ENCODE data around the gene LCNL1.
"Not testable (repeated sequence)": the region's sequence is repeated elsewhere in the genome, so short reads cannot be mapped to it uniquely, and the experiment has no call there.

The LCNL1 gene

DNA sequence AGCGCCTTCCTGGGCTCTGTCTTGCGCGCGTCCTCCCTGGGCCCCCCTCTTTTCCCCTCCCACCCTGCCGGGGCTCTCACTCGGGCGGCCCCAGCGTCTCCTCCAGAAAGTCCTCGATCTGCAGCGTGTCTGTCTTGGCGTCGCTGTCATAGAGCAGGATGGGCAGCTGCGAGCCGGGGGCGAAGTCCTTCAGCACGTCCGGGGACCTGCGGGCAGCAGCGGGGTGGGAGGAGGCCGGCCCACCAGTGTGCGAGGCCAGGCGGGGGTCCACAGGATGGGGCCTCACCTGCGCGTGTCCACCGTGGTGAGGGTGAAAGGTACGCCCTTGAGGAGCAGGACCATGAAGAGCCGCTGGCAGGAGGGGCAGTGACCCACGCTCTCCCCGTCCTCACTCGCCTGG lies 12.6 kb downstream of the LCNL1 start:
- DNase-seq, result no peak

DNA sequence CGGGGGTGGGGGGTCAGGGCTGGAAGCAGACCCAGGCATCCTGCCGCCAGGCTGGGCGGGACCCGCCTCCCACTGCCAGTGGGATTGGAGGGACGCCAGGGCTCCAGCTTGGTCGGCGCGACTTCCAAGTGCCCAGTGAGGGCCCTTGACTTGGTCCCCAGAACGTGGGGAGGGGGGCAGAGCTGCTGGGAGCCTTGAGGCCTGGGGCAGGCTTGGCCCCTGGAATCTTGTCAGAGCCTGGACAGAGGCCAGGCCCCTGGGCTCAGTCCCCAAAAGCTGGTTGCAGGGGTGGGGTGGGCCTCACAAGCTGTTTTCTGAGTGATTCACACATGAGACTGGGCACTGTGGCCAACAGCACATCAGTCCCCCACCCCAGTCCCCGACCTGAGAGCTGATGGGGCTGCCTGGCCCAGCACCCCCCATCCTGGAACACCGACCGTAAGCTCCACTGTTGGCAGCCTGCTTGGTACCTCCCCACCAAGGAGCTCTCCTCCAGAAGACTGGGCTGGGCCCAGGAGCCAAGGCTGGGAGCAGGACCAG lies 13.0 kb downstream of the LCNL1 start:
- DNase-seq, result no peak

DNA sequence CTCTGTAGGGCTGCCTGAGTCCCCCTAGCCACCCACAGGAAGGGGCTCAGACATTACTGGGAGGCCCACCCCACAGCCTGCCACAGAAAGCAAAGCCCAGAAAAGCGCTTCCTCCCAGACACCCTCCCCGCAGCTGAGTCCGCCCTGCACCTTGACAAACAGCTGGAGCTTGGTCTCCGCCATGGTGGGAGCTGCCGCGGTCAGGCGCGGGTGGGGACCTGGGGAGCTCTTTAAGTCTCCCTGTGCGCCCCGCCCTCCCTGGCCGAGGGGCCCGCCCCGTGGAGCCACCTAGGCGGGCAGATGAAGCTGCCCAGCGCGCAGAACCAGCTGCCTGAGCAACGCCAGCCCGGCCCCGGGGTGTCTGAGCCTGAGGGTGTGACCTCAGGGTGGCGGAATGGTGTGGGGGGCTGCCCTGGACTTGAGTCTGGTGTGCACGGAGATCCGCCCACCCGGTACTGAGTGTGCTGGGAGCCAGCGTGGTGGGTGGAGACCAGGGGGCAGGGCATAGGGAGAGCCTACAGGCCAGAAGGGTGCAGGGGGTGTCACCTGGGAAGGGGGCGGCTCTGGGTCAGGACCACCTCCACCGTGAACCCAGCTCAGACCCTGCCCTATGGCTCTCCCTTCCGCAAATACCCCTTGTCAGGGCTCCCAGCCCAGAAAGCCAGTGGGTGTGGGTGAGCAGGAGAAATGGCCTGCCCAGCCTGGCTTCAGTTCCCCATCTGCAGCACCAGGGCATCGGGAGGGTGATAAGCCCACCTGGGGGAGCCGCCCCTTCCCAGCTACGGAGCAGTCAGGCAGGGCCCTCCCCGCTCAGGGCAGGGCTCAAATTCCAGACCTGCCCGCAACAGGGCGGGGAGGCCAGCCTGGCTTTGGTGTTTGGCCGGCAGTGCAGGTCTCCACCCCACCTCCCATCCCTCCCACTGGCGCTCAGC lies 13.8 kb downstream of the LCNL1 start, which contains the start of gene CLIC3:
TSS of gene CLIC3 (minus strand) at position 208 of the 932 bp plus-strand sequence. CDS start at position 183, 25 bp downstream.
- DNase-seq, result no peak

DNA sequence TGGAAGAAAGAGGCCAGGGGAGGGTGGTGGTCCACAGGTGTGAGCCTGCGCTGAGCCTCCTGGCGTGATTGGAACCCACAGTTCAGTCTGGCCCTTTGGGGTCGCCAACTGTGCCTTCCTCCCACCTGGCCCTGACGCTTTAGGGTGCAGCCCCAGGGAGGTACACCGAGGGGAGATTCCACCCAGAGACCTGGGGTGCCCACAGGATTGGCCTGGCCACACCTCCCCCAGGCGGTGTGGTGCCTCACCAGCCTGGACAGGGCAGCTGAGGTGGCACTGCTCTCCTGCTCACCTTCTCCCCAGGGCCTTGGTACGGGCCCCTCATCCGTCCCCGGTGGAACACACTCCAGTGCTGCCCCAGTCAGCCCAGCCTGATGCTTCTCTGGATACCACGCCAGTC lies 14.6 kb downstream of the LCNL1 start:
- DNase-seq, result no peak

DNA sequence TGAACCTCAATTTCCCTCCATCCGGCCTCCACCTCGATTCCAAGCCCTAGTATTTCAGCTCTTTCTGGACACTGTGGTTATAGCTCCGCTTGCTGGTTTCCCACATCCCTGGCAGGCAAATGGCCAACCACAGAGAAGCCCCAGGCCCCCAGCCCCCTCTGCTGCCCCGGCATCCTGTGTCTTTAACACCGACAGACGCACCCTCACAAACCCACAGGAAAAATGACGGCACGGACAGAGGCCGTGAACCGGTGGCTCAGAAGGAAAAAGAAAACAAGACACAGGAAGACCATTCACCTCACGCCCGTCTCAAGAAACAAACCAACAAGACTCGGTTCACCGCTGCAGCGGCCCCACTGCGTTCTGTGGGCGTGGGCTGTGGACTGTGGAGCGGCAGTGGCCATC lies 15.0 kb downstream of the LCNL1 start:
- no peak for DNase-seq

DNA sequence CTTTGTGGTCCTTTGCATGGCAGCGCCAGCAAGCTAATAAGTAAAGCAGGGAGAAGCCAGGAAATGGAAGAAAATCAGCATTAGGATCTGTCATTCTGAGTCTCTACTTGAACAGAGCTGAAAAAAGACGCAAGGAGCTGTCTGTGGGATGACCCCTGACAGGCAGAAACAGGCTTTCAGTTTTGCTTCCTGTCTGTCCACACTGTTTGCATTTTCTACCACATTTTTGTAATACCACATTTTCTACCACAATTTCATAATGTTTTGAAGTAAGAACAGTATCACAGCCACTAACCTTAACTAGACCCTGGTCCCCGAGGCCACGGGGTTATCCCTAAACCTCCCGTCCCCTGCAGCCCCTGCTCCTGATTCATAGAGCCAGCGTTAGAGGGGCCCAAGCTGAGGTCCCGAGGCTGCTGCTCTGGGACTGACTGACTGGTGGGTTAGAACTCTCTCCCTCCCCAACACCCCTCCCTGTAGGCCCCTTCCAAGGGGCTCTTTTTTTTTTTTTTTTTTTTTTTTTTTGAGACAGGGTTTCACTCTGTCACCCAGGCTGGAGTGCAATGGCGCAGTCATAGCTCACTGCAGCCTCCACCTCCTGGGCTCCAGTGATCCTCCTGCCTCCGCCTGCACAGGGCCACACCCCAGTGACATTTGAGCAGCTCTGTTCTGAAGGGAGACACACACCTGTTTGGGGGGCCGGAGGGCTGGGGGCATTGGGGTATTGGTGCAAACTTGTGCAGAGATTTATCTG lies 17.6 kb downstream of the LCNL1 start:
- DNase-seq, result no peak

DNA sequence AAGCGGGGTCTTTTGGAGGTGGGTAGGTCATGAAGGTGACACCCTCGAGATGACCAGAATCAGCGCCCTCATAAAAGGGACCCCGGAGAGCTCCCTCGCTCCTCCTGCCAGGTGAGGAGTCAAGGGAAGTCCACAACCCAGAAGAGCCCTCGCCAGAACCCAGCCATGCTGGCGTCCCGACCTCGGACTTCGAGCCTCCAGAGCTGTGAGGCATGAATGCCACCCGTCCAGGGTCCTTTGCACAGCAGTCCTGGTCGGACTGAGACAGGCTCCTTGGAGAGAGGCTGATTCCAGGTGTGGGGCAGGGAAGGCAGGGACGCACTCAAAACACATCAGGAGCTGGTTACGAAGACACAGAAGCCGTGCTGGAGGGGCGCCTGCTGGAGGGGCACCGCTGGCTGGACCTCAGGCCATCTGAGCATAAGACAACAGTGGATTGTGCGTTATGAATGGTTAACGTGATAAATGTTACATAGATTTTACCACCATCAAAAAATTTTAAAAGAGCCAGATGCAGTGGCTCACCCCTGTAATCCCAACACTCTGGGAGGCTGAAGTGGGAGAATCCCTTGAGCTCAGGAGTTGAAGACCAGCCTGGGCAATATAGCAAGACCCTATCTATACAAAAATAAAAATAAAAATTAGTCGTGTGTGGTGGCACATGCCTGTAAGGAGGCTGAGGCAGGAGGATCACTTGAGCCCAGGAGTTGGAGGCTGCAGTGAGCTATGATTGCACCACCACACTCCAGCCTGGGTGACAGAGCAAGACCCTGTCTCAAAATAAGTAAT lies 19.3 kb downstream of the LCNL1 start:
- no peak for DNase-seq

DNA sequence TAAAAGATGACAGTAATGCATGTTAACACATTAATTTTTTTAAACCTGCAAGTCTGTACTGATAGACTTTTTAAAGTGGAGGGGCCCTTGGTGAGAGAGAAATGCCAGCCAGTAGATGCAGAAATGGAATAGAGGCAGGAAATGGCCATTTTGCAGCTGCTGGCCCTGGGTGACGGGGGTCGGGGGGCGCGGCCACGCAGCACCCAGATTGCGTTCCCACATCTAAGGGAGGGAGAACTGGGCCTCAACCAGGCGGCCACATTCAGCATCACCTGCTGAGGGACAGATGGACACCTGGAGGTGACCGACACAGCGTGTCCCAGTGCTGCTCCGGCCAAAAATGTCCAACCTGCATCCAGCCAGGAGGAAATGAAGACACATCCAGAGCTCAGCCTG lies 19.9 kb downstream of the LCNL1 start:
- DNase-seq, result no peak

DNA sequence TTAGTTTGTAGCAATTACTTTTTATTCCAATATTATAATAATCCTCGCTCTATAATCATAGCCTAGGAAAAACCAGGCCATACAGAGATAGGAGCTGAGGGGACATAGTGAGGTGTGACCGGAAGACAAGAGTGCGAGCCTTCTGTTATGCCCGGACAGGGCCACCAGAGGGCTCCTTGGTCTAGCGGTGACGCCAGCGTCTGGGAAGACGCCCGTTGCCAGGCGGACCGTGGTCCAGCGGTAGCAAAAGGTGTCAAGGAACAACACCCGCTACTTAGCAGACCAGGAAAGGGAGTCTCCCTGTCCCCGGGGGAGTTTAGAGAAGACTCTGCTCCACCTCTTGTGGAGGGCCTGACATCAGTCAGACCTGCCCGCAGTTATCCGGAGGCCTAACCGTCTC lies 21.5 kb downstream of the LCNL1 start:
- DNase-seq, result not testable (repeated sequence)

DNA sequence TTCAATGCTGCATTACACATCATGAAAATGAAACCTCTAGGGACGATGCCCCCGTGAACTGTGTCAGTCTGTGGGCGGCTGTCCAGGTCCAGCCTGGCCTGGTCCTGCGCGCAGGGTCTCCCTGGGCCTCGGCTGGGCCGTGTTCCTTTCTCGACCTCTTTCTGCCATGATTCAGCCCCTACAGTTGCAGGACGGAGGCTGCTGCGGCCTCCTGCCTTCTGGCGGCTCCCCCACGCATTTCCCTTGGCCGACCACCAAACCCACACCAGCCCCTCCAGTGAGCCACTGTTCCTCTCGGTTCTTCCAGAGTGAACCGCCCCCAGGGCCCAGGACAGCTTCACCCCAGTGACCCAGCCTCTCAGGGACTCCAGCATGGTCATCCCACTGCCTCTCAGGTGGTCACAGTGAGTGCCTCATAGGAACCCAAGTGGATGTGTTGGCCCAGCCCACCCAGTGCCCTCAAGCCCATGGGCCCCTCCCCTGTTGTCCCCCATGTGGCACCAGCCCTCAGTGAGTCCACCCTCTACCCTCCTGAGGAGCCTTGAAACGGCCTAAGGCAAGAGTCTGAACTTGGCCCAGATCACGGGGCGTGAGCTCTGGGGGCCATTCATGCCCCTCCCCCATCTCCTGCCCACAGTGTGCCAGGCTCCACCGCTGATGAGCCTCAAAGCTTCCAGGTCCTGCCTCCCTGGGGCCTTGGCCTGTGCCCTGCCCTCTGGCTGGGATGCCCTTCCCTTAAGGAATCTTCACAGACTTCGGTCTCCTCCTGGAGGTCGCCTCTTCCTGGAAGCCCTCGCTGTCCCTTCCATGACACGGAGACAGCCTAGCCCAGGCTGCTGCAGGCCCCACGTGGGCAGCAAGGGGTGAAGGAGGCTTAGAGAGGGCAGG lies 23.6 kb downstream of the LCNL1 start:
- DNase-seq, result no peak

DNA sequence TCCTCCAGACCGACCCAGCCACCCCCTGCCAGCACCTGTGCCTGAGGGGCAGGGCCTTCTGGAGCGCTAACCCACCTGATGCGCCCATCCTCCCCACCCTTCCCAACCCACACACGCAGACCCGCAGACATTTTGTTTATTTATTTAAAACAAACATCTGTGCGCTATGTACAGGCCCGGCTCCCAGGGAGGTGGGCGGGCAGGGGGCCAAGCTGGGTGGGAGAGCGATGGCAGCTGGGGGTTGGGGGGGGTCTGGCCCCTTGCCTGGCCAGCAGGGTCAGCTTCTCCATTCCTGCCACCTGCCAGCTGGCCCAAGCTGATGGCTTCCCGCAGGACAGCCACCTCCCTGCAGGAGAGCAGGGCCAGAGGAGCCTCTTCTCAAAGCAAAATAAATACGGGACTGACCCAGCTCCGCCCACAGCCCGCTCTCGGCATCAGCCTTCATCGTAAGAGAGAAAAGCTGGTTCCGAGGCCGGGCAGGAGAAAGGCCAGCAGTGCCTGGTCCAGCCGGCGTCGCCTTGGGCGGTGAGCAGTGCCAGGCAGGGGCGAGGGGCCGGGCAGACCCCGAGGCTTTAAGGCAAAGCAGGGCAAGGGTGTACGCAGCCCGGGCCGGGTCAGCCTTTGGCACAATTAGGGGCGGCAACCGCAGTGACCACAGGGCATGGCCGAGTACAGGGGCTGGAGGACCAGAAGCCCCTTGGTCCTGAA lies 24.5 kb downstream of the LCNL1 start:
- peak; percentile 69 for DNase-seq

DNA sequence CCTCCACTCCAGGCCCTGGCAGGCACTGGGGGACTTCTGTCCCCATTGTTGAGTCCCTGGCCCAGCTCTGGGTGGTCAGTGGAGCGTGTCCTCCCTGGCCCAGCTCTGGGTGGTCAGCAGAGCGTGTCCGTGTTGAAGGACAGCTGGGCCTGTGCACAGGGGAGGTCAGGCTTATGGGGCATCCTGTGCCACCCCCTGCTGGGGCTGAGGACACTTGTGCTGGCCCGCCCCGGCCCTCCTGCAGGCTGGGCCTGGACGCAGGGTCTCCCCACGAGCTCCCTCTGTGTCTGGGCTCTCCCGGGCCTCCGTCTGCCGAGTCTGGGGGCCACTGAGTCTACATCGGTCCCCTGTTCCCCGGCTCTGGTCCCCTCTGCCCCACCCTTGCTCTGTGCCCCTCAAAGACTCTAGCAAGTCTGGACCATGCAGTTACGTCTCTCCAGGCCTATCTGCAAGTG lies 25.1 kb downstream of the LCNL1 start:
- no peak for DNase-seq

DNA sequence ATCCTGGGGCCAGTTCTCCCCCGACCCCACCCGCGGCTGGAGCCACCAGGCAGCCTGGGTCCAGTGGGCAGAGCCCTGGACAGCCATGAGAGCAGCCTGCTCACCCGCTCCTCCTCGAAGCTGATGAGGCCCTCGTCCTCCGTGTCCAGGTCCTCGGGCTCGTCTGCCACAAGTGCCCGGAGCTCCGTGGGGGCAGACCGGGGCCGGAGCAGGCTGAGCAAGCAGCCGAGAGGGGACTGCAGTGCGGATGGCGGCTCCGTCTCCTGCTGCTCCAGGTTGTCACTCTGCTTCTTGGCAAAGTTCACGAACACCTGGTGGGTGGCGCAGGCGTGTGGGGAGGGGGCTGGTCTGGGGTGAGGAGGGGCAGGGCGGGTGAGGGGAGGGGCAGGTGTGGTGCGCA lies 25.5 kb downstream of the LCNL1 start:
- no peak for DNase-seq

DNA sequence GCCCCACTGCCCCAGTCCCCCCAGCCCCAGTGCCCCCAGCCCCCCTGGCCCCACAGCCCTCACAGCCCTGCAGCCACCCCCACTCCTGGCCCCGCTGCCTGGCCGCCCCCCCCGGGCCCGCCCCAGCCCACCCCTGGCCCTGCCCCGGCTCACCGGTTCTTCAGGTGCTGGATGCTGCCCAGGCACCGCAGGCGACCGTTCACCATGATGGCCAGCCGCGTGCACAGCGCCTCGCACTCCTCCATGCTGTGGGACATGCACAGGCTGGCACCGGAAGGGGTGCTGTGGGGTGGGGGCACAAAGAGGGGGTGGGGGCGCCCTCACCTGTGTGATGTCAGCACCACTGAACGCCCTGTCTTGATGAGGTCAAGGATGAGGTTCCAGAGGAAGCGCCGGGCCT lies 26.4 kb downstream of the LCNL1 start:
- DNase-seq, result no peak

DNA sequence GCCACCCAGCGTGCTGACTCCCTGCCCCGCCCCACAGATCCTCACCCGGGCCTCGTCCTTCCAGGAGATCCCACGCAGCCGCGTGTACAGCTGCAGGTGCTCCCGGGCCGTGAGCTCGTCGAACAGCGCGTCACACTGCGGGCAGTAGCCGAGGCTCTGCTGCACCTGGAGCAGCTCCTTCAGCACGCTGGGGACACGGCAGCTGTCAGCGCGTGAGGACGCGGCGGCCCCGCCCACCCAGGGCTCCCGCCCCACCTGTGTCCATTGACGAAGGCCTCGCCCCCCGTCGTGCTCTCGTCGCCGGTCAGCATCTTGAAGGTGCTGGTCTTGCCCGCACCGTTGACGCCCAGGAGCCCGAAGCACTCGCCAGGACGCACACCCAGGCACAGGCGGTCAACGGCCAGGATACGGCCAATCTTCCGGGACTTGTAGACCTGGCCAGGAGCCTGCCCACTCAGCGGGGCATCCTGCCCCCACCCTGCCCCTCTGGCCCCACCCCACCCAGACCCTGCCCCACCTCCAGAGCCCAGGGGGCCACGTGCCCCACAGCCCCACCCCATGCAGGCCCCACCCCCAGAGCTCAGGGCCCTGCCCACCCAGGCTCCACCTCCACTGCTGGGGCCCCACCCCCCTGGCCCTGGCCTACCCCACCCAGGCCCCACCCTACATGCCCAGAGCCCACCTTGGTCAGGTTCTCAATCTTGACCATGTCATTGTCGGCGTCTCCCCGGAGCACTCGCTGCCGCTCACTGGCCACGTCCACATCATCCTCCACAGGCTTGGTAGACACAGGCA lies 27.3 kb downstream of the LCNL1 start:
- DNase-seq, result no peak

DNA sequence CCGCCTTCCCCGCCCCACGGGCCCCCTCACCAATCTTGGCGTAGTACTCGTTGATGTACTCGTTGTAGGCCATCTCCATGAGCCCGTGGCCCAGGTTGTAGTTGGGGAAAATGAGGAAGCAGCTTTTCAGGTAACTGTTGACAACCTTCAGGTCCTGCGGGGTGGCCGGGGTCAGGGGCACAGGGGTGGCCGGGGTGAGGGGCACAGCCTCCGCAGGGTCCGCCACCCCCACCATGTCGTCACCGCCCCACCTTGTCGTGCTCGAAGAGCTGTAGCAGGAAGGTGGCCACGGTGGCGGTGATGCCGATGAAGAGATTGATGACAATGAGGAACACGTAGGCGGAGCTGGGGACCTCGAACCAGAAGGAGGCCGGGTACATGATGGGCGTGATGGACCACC lies 28.4 kb downstream of the LCNL1 start:
- no peak for DNase-seq

DNA sequence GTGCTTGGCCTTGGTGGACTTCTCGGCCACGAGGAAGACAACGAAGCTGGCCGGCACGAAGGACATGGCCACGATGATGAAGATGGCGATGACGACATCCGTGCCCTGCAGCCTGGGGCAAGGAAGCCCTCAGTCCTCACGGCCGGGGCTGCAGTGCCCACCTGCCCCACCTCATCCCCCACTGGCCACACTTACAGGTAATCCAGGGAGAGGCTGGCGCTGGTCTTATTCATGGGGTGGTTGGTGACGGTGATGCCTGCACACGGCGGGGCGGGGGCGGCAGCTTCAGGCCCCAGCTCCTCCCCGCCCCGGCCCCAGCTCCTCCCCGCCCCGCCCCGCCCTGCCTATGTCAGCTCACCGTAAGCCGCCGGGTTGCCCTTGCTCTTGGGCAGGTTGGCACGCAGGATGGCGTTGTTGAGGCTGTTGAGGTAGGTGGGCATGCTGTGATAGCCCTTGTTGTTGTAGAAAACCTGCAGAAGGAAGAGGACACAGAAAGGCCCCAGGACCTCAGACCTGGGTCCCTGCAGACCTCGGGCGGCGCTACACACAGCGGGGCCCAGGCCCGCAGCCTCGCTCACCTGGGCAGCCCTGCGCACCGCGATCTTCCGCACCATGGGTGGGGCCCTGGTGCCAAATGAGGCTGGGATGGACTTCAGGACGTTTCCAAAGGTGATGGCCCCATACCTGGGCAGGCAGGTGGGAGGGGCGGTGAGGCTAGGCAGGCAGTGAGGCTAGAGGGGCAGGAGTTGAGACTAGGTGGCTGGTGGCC lies 29.3 kb downstream of the LCNL1 start:
- no peak for DNase-seq

DNA sequence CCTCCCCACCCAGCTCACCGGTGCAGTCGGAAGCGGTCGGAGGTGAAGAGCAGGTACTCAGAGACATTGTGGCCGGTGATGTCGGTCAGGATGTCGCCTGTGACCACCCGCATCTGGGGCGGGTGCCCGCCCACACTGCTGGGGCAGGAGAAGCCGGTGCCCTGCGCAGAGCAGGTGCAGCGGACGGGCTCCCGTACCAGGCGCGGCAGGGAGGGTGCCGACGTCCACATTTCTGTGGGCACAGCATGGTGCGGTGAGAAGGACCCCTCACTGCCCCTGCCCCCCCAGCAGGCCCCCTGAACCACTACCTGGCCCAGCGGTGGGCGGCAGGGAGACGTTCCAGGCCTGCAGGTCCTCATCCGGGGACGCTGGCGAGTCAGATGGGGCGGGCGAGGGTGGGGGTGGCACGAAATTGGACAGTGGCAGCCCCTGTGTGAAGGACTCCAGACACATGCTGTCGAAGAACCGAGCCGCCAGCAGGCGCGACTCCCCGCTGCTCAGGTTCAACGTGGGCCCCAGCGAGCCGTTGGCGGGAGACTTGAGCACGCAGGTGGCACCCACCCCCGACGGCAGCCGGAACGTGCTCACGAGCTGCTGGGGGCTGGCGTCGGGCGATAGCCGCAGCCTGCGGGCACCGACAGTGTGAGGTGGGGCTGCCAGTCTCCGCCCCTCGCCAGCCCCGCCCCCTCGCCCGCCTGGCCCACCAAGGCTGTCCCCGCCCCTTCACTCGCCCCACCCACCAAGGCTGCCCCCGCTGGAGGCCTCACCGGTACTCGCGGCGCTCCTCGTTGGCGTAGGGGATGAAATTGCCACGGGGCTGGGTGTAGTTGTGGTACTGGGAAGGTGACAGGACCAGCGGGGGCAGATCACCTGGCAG lies 30.1 kb downstream of the LCNL1 start:
- no peak for DNase-seq

All from DMS 273 treated with DMSO at 0.1 percent for 48 hours (cell line).